Endothelial cell of umbilical vein (primary cell): Measurements from ENCODE around the gene GAK. TPM values are rescaled to one million over a fixed set of nuclear protein-coding genes. Genes with fewer than 3 reads are reported as not detected.

Experiments used
- BruUV-seq: library from RNA; stranded (reverse); fragments of 400-500 nt; replicated peaks from 2 replicates; lab custom pipeline; 2021; lab: Mats Ljungman, UMichigan
- CTCF ChIA-PET: fragments of 300-600, 350-600 bp; sonication (Branson Sonifier 250); formaldehyde crosslinking; loops from one replicate; lab custom pipeline; 2021; ENCODE audit warnings: antibody characterized with exemption, inconsistent platforms; lab: Charles Lee
- POLR2A ChIA-PET: fragments of 300-600, 350-600 bp; sonication (Branson Sonifier 250); formaldehyde crosslinking; loops from one replicate; lab custom pipeline; 2021; ENCODE audit warnings: antibody characterized with exemption, inconsistent platforms; lab: Charles Lee
- DNase-seq: peaks from one replicate; pipeline ENCODE4 v3.0.0-alpha.2; 2011; ENCODE audit warnings: low read depth, low spot score
- FAIRE-seq: peaks from 2 replicates; lab custom pipeline; 2011; peaks lifted over from hg19 to GRCh38; lab: Jason Lieb, UNC
- H2AFZ ChIP-seq: 2 replicates; pipeline ENCODE4 v1.6.0; 2012; ENCODE audit warnings: low read depth, low read length, control low read depth, inconsistent platforms
- H3K27ac ChIP-seq: 2 replicates; pipeline ENCODE4 v1.5.1; 2011; ENCODE audit warnings: low read depth, mild to moderate bottlenecking, control low read depth, low read length, moderate library complexity; ENCODE audit not compliant: insufficient read depth
- H3K27me3 ChIP-seq, 2 experiments: 2 replicates each; pipeline versions ENCODE4 v1.6.0 to v1.6.1; 2011; ENCODE audit warnings: low read length in 2 of 2, mixed read lengths in 1 of 2; ENCODE audit not compliant: control insufficient read depth in 2 of 2, insufficient read depth in 2 of 2
- H3K36me3 ChIP-seq, 2 experiments: 2 replicates in 1 of 2; 3 replicates in 1 of 2; pipeline ENCODE4 v1.5.1; 2011; ENCODE audit warnings: low read length in 2 of 2, mild to moderate bottlenecking in 1 of 2, moderate library complexity in 1 of 2; ENCODE audit not compliant: control insufficient read depth in 2 of 2, insufficient read depth in 2 of 2; ENCODE audit errors: extremely low read depth in 1 of 2
- H3K4me1 ChIP-seq: 3 replicates; pipeline ENCODE4 v1.5.1; 2011; ENCODE audit warnings: mild to moderate bottlenecking, low read length; ENCODE audit not compliant: control insufficient read depth, insufficient read depth; ENCODE audit errors: extremely low read depth
- H3K4me2 ChIP-seq: 2 replicates; pipeline ENCODE4 v1.6.1; 2011; ENCODE audit warnings: low read length, control low read depth, mixed read lengths; ENCODE audit not compliant: insufficient read depth
- H3K4me3 ChIP-seq, 3 experiments: fragments of 200-600 bp in 1 of 3; sonication (generic), shearing (Covaris generic) in 1 of 3; replicated peaks in 1 of 3; 2 replicates each; pipeline ENCODE4 v1.5.1; 2011 to 2016; ENCODE audit warnings: control low read depth in 3 of 3, low read length in 3 of 3, mild to moderate bottlenecking in 2 of 3, inconsistent platforms in 1 of 3, low read depth in 1 of 3, moderate library complexity in 1 of 3; ENCODE audit not compliant: insufficient read depth in 1 of 3
- H3K79me2 ChIP-seq: 2 replicates; pipeline ENCODE4 v1.6.0; 2012; ENCODE audit warnings: low read length, inconsistent platforms; ENCODE audit not compliant: control insufficient read depth, insufficient read depth
- H3K9ac ChIP-seq: replicated peaks from 2 replicates; pipeline ENCODE3; 2011; ENCODE audit warnings: low read length, control low read depth; ENCODE audit not compliant: insufficient read depth; ENCODE audit errors: extremely low read depth
- H3K9me1 ChIP-seq: replicated peaks from 3 replicates; pipeline ENCODE4 v1.6.0; 2011; ENCODE audit warnings: mild to moderate bottlenecking, low read length; ENCODE audit not compliant: control insufficient read depth, insufficient read depth; ENCODE audit errors: extremely low read depth
- H3K9me3 ChIP-seq: replicated peaks from 2 replicates; pipeline ENCODE4 v1.5.1; 2012; ENCODE audit warnings: low read length, inconsistent platforms; ENCODE audit not compliant: control insufficient read depth, insufficient read depth
- H4K20me1 ChIP-seq: replicated peaks from 2 replicates; pipeline ENCODE3; 2011; ENCODE audit warnings: mild to moderate bottlenecking, low read length; ENCODE audit not compliant: control insufficient read depth, insufficient read depth; ENCODE audit errors: extremely low read depth
- CTCF ChIP-seq, 2 donors: IDR thresholded peaks; 1 replicate in 1 of 2; 2 replicates in 1 of 2; pipeline ENCODE4 v1.5.1; 2011; ENCODE audit warnings: low read length in 2 of 2, mild to moderate bottlenecking in 2 of 2, moderate library complexity in 2 of 2, control low read depth in 1 of 2, inconsistent platforms in 1 of 2, low read depth in 1 of 2; ENCODE audit not compliant: insufficient read depth in 1 of 2; ENCODE audit errors: extremely low read depth in 1 of 2
- EZH2 ChIP-seq: IDR thresholded peaks from 2 replicates; pipeline ENCODE4 v1.6.1; 2012; ENCODE audit warnings: borderline replicate concordance, low read depth, mild to moderate bottlenecking, moderate library complexity, low read length, inconsistent platforms; ENCODE audit not compliant: severe bottlenecking
- FOS ChIP-seq: IDR thresholded peaks from 2 replicates; pipeline ENCODE4 v1.6.1; 2011; ENCODE audit warnings: mild to moderate bottlenecking, low read length, moderate library complexity, borderline replicate concordance; ENCODE audit not compliant: insufficient read depth
- JUN ChIP-seq: IDR thresholded peaks from 2 replicates; pipeline ENCODE4 v1.6.1; 2011; ENCODE audit warnings: borderline replicate concordance, low read depth; ENCODE audit not compliant: insufficient read length, insufficient read depth
- MYC ChIP-seq: IDR thresholded peaks from one replicate; pipeline ENCODE4 v1.6.1; 2011; ENCODE audit warnings: mild to moderate bottlenecking, low read depth, low read length
- POLR2A ChIP-seq: IDR thresholded peaks from 2 replicates; pipeline ENCODE4 v1.6.1; 2012; ENCODE audit warnings: low read depth, mild to moderate bottlenecking, control low read depth, low read length
- POLR2AphosphoS5 ChIP-seq: IDR thresholded peaks from 2 replicates; pipeline ENCODE4 v1.6.1; 2012; ENCODE audit warnings: low read depth, mild to moderate bottlenecking, control low read depth, low read length, moderate library complexity; ENCODE audit not compliant: insufficient read depth
- dilution Hi-C: fragments of 300-500 bp; cut with MboI; formaldehyde crosslinking; loops from one replicate; pipeline ENCODE4 v1.15.0; 2019; ENCODE audit warnings: low sequenced_read_pairs; ENCODE audit not compliant: extremely low pct_ligation_motif_present
- intact Hi-C: fragments of 100-400 bp; cut with micrococcal nuclease; formaldehyde crosslinking; loops from one replicate; pipeline ENCODE4 v1.10.0; 2022
- polyA plus RNA-seq, 4 experiments: library from polyadenylated mRNA; depleted of rRNA in 3 of 4; stranded (reverse) in 3 of 4; unstranded in 1 of 4; fragments of >200 nt; gene quantifications; 2 replicates each; pipeline versions ENCODE4 v1.2.1 to v1.2.3, GENCODE V29; 2011 to 2012; ENCODE audit warnings: missing spikeins in 1 of 4
- total RNA-seq: library from RNA; stranded (reverse); gene quantifications from 2 replicates; pipeline ENCODE4 v1.2.3, GENCODE V29; 2021

GAK gene
- total and polyA plus RNA-seq, 2 donors (not counting 3 experiments of a cell fraction or from before 2014, with no cell fraction given): 49.6 to 109 TPM

- BruUV-seq: no TSS peak
- intact Hi-C loops: no loop called here
- no peaks in the 10 kb centered on the region for H3K4me1 ChIP-seq
- H3K4me3 ChIP-seq: no peak overlapping the region
- TF ChIP-seq MYC (no peak), POLR2A (no peak), CTCF (IDR thresholded peaks at IDR 0.05; ENCODE audit: extremely low read depth in 1 of 2, insufficient read depth in 1 of 2, low read depth in 1 of 2, low read length in 2 of 2) (no peak), FOS (no peak), POLR2AphosphoS5 (no peak), EZH2 (no peak), JUN (no peak)
- H3K36me3 ChIP-seq: no peaks in the 10 kb centered on the region
- no peak overlapping the region for H2AFZ ChIP-seq
- no peaks in the 10 kb centered on the region for H3K79me2 ChIP-seq
- no peak overlapping the region for H3K27ac ChIP-seq
- H3K9me1 ChIP-seq: no peaks in the 10 kb centered on the region
- POLR2A ChIA-PET: no interaction called here
- dilution Hi-C loops: no loop called here
- no peak for DNase-seq
- no peaks in the 10 kb centered on the region for H3K9me3 ChIP-seq
- no peak overlapping the region for H3K4me2 ChIP-seq
- H4K20me1 ChIP-seq: no peaks in the 10 kb centered on the region
- peaks cover 8 to 9% of the 10 kb centered on the region in 2 experiments for H3K27me3 ChIP-seq
- H3K9ac ChIP-seq: no peak overlapping the region
- no peak for FAIRE-seq
- CTCF ChIA-PET: interaction anchor here (1.9 kb wide), 1 partner anchor 20 kb away, joined by 6 read pairs; no protein-coding TSS in a partner anchor
Observed at GRCh38 chr4:814312-814850, 117.7 kb downstream of the GAK start.
